ENCODE results near the gene NAXE. TPM values are rescaled to one million over a fixed set of nuclear protein-coding genes. Genes with fewer than 3 reads are reported as not detected.
A peak's percentile ranks its signal among the peaks of the same experiment; 100 is the strongest.

The NAXE gene
- total RNA-seq, 1 experiment from 2014 or later: 261 TPM

DNA sequence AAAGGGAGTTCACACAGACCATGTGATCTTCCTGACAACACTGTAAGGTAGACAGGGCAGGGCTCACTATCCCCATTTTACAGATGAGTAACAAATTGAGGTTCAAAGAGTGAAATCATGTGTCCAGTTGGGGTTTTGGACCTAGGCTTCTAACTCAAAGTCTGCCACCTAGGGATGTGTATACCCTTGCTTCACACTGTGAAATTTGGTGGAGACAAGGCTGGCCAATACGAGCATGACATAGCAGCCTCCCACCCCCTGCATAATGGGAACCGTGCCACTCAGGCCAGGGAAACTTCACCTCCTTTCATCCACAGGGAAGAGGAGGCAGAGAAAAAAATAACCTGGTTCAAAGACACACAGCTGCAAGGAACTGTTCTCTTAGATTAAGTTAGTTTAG, 26.1 kb upstream of the NAXE start:
- no peaks in the 10 kb centered on the region for H4K20me1 ChIP-seq (ENCODE audit: low read length)
- peaks cover 2% of the 10 kb centered on the region for H3K4me1 ChIP-seq (ENCODE audit: insufficient read depth, low read length)
- H3K79me2 ChIP-seq (ENCODE audit: low read length): peaks cover 9% of the 10 kb centered on the region
- no peaks in the 10 kb centered on the region for H3K27me3 ChIP-seq (ENCODE audit: low read length)
- TF ChIP-seq EZH2phosphoT487 (IDR thresholded peaks at IDR 0.05; ENCODE audit: borderline replicate concordance, low read length) (no peak), CTCF (conservative IDR thresholded peaks at IDR 0.05; ENCODE audit: low read depth, low read length) (no peak), EZH2 (IDR thresholded peaks at IDR 0.05; ENCODE audit: low read length, unreplicated experiment) (no peak)
- H3K9me2 ChIP-seq (replicated peaks; ENCODE audit: low read length): no peaks in the 10 kb centered on the region
- H3K4me2 ChIP-seq (ENCODE audit: low read length): no peak overlapping the region
- no peak overlapping the region for H3K4me3 ChIP-seq (ENCODE audit: low read length)
- no peak for ATAC-seq
- H3K27ac ChIP-seq (ENCODE audit: low read length): no peak overlapping the region
- no peak overlapping the region for H3K9ac ChIP-seq (ENCODE audit: low read length)
- peaks cover 71% of the 10 kb centered on the region for H3K36me3 ChIP-seq (ENCODE audit: low read depth, low read length)
- ChIA-PET POLR2A (ENCODE audit: unreplicated experiment) (no interaction called here), CTCF (no interaction called here)
- H2AFZ ChIP-seq (ENCODE audit: low read length): no peak overlapping the region
- intact Hi-C loops (cut with micrococcal nuclease): no loop called here
- BruUV-seq (replicated peaks): no TSS peak
- no peaks in the 10 kb centered on the region for H3K9me3 ChIP-seq (ENCODE audit: low read length)
- DNase-seq: no peak
- no peaks in the 10 kb centered on the region for H3F3A ChIP-seq (ENCODE audit: low read length, unreplicated experiment)

DNA sequence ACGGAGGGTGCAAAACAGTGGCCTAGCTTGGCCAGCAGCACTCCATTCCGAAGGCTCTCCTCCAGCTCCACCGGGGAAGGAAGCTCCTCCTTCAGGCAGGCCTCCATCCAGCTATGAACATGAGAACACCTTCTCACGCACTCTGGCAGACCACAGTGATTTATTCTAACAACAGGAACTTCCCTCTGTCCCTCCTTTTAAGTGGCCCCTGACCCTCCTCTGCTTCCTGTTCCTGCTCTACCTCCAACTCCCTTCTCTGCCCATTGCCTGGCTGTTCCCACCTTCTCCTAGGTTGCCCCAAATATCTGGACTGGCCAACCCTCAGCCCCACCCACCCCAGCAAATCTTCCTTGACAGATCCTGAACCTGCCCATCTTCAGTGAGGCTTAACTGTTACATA, 25.1 kb upstream of the NAXE start:
- no peak for TF ChIP-seq EZH2phosphoT487 (IDR thresholded peaks at IDR 0.05; ENCODE audit: borderline replicate concordance, low read length)
- no peak for TF ChIP-seq EZH2 (IDR thresholded peaks at IDR 0.05; ENCODE audit: low read length, unreplicated experiment)
- no peak for TF ChIP-seq CTCF (conservative IDR thresholded peaks at IDR 0.05; ENCODE audit: low read depth, low read length)
- ATAC-seq (no peak), DNase-seq (no peak)
- Histone ChIP-seq H2AFZ (ENCODE audit: low read length) (no peak overlapping the region), H3F3A (ENCODE audit: low read length, unreplicated experiment) (no peaks in the 10 kb centered on the region), H3K9me3 (ENCODE audit: low read length) (no peaks in the 10 kb centered on the region), H3K4me2 (ENCODE audit: low read length) (no peak overlapping the region), H3K36me3 (ENCODE audit: low read depth, low read length) (peaks cover 65% of the 10 kb centered on the region), H3K9ac (ENCODE audit: low read length) (no peak overlapping the region), H3K27me3 (ENCODE audit: low read length) (no peaks in the 10 kb centered on the region), H4K20me1 (ENCODE audit: low read length) (no peaks in the 10 kb centered on the region), H3K4me1 (ENCODE audit: insufficient read depth, low read length) (peaks cover 11% of the 10 kb centered on the region), H3K9me2 (replicated peaks; ENCODE audit: low read length) (no peaks in the 10 kb centered on the region), H3K4me3 (ENCODE audit: low read length) (no peak overlapping the region), H3K79me2 (ENCODE audit: low read length) (peaks cover 19% of the 10 kb centered on the region), H3K27ac (ENCODE audit: low read length) (no peak overlapping the region)
- ChIA-PET POLR2A (ENCODE audit: unreplicated experiment) (no interaction called here), CTCF (no interaction called here)
- BruUV-seq (replicated peaks): no TSS peak
- intact Hi-C loops (cut with micrococcal nuclease): no loop called here

DNA sequence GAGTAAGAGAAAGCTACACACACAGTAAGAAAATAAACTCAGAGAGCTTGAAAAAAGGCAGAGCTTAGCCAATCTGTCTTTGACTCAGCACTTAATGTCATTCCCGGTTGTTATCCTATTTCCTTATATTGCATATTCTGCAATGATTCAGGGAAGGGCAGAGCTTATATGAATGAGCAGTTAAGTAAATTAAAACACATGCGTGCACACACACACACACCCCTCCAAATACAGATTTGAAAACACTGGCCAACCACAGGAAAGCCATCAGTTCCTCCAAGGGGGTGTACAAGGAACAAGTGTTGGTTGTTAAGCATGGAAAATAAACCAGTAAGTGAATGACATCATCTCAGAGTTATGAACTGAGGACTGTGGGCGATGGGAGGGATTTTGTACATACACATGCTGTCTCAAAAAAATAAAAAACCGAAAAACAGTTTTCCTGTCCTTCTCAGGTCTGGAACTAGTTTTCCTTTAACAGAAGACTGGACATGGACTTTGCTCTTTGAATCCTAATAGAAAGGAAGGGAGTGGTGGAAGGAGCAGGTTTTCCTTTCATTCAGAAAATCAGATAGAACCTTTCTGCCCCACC, 20.2 kb upstream of the NAXE start:
- intact Hi-C loops (cut with micrococcal nuclease): loop anchor here (1.0 to 2.0 kb wide), 3 partner anchors 66 to 115 kb away; partner anchors contain the start of gene MEF2D
- Histone ChIP-seq H3K27ac (ENCODE audit: low read length) (peak overlapping the region; percentile 62), H4K20me1 (ENCODE audit: low read length) (no peaks in the 10 kb centered on the region), H3K4me2 (ENCODE audit: low read length) (peak overlapping the region; percentile 96), H3K9me3 (ENCODE audit: low read length) (no peaks in the 10 kb centered on the region), H3K4me3 (ENCODE audit: low read length) (peak overlapping the region; percentile 99), H3K36me3 (ENCODE audit: low read depth, low read length) (peaks cover 23% of the 10 kb centered on the region; the same call in 1 of the 2 replicates), H3F3A (ENCODE audit: low read length, unreplicated experiment) (no peaks in the 10 kb centered on the region), H2AFZ (ENCODE audit: low read length) (peak overlapping the region; percentile 86), H3K27me3 (ENCODE audit: low read length) (no peaks in the 10 kb centered on the region), H3K9ac (ENCODE audit: low read length) (peak overlapping the region; percentile 78), H3K9me2 (replicated peaks; ENCODE audit: low read length) (no peaks in the 10 kb centered on the region), H3K4me1 (ENCODE audit: insufficient read depth, low read length) (peaks cover 19% of the 10 kb centered on the region), H3K79me2 (ENCODE audit: low read length) (peaks cover 27% of the 10 kb centered on the region)
- peak; percentile 77 for DNase-seq
- CTCF ChIA-PET: interaction anchor here (0.5 to 1.1 kb wide), 3 partner anchors 70 to 125 kb away, joined by 3 to 4 read pairs (median 3); no protein-coding TSS in a partner anchor
- no TSS peak for BruUV-seq (replicated peaks)
- TF ChIP-seq EZH2 (IDR thresholded peaks at IDR 0.05; ENCODE audit: low read length, unreplicated experiment): no peak
- no peak for TF ChIP-seq CTCF (conservative IDR thresholded peaks at IDR 0.05; ENCODE audit: low read depth, low read length)
- TF ChIP-seq EZH2phosphoT487 (IDR thresholded peaks at IDR 0.05; ENCODE audit: borderline replicate concordance, low read length): no peak
- peak; percentile 70 for ATAC-seq
- POLR2A ChIA-PET (ENCODE audit: unreplicated experiment): interaction anchor here (0.6 to 1.1 kb wide), 5 partner anchors 66 to 640 kb away, joined by 3 to 7 read pairs (median 4); partner anchors contain the start of gene MEF2D

Measured in PC-3 (cell line).